DND-41 (cell line): Measurements from ENCODE around the gene BACE1.

ENCODE experiments used
- ATAC-seq: fragments of 200-7000 bp; cut with Tn5 transposase; 3 replicates; pipeline ENCODE4 v1.9.1; 2021; ENCODE audit warnings: low read depth; ENCODE audit not compliant: insufficient read depth
- DNase-seq: peaks from one replicate; pipeline ENCODE4 v3.0.0-alpha.2; 2020
- H2AFZ ChIP-seq: 2 replicates; pipeline ENCODE4 v1.6.0; 2012; ENCODE audit warnings: low read depth, low read length
- H3K27ac ChIP-seq: 2 replicates; pipeline ENCODE4 v1.5.1; 2012; ENCODE audit warnings: low read length, inconsistent platforms
- H3K27me3 ChIP-seq: fragments of 200-600 bp; sonication (generic); 2 replicates; pipeline ENCODE4 v1.6.0; 2012; ENCODE audit warnings: low read length, mild to moderate bottlenecking, inconsistent platforms; ENCODE audit not compliant: insufficient read depth, poor library complexity
- H3K36me3 ChIP-seq: 2 replicates; pipeline ENCODE4 v1.5.1; 2012; ENCODE audit warnings: low read length, inconsistent platforms; ENCODE audit not compliant: insufficient read depth
- H3K4me1 ChIP-seq: 2 replicates; pipeline ENCODE4 v1.5.1; 2012; ENCODE audit warnings: mild to moderate bottlenecking, low read length; ENCODE audit not compliant: insufficient read depth
- H3K4me2 ChIP-seq: 2 replicates; pipeline ENCODE4 v1.6.0; 2012; ENCODE audit warnings: mild to moderate bottlenecking, moderate library complexity, low read length, inconsistent platforms; ENCODE audit not compliant: insufficient read depth
- H3K4me3 ChIP-seq, 2 experiments: fragments of 200-600 bp in 1 of 2; shearing (Covaris generic) in 1 of 2; 2 replicates each; pipeline ENCODE4 v1.5.1; 2012 to 2016; ENCODE audit warnings: inconsistent platforms in 2 of 2, low read length in 2 of 2, mild to moderate bottlenecking in 2 of 2, low read depth in 1 of 2, moderate library complexity in 1 of 2
- H3K79me2 ChIP-seq: 2 replicates; pipeline ENCODE4 v1.6.0; 2012; ENCODE audit warnings: low read length, inconsistent platforms; ENCODE audit not compliant: insufficient read depth
- H3K9ac ChIP-seq: 2 replicates; pipeline ENCODE4 v1.6.0; 2012; ENCODE audit warnings: low read depth, mild to moderate bottlenecking, inconsistent platforms, low read length, moderate library complexity
- H3K9me3 ChIP-seq: 2 replicates; pipeline ENCODE4 v1.5.1; 2012; ENCODE audit warnings: low read length, moderate library complexity, mild to moderate bottlenecking, inconsistent platforms; ENCODE audit not compliant: insufficient read depth, severe bottlenecking
- H4K20me1 ChIP-seq: 2 replicates; pipeline ENCODE4 v1.6.0; 2012; ENCODE audit warnings: low read length; ENCODE audit not compliant: insufficient read depth
- EZH2 ChIP-seq: IDR thresholded peaks from 3 replicates; pipeline ENCODE4 v1.6.1; 2012; ENCODE audit warnings: borderline replicate concordance, low read depth, mild to moderate bottlenecking, moderate library complexity, low read length, inconsistent platforms; ENCODE audit not compliant: severe bottlenecking
- TF ChIP-seq, protein P1 (sequence below): IDR thresholded peaks from 2 replicates; pipeline ENCODE4 v1.5.1; 2012; ENCODE audit warnings: borderline replicate concordance, low read length, moderate library complexity, mild to moderate bottlenecking; ENCODE audit not compliant: poor library complexity, severe bottlenecking; ENCODE audit errors: extremely low read depth

The BACE1 gene

DNA sequence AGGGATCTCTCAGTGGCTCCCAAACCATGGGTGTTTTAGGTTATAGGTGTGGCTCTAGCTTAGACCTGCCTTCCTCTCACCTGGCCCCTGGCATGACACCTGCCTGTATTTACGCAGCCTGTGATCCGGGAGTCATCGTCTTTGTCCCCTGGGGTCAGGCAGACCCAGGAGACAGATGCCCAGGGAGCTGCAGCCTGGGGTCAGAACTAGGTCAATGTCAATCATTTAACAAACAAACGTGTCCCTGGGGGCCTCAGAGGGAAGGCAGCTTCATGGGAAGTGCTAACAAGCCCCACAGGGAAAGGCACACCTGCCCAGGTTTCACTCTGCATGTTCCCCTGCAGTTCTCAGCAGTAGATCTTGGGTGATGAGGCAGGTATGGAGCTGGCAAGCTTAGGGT, 13.0 kb downstream of the BACE1 start:
- no peak for TF ChIP-seq EZH2
- TF ChIP-seq, protein P1, sequence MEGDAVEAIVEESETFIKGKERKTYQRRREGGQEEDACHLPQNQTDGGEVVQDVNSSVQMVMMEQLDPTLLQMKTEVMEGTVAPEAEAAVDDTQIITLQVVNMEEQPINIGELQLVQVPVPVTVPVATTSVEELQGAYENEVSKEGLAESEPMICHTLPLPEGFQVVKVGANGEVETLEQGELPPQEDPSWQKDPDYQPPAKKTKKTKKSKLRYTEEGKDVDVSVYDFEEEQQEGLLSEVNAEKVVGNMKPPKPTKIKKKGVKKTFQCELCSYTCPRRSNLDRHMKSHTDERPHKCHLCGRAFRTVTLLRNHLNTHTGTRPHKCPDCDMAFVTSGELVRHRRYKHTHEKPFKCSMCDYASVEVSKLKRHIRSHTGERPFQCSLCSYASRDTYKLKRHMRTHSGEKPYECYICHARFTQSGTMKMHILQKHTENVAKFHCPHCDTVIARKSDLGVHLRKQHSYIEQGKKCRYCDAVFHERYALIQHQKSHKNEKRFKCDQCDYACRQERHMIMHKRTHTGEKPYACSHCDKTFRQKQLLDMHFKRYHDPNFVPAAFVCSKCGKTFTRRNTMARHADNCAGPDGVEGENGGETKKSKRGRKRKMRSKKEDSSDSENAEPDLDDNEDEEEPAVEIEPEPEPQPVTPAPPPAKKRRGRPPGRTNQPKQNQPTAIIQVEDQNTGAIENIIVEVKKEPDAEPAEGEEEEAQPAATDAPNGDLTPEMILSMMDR, result no peak
- no peaks in the 10 kb centered on the region; the same call in 1 of the 2 replicates for H4K20me1 ChIP-seq
- no peak for ATAC-seq
- H3K79me2 ChIP-seq, result no peaks in the 10 kb centered on the region
- H3K9ac ChIP-seq, result no peak overlapping the region
- H3K4me3 ChIP-seq, result no peak overlapping the region
- H3K36me3 ChIP-seq, result no peaks in the 10 kb centered on the region
- DNase-seq, result no peak
- no peak overlapping the region for H3K4me2 ChIP-seq
- H2AFZ ChIP-seq, result no peak overlapping the region
- no peak overlapping the region for H3K27ac ChIP-seq
- no peaks in the 10 kb centered on the region for H3K4me1 ChIP-seq
- H3K27me3 ChIP-seq, result no peaks in the 10 kb centered on the region
- no peaks in the 10 kb centered on the region for H3K9me3 ChIP-seq

DNA sequence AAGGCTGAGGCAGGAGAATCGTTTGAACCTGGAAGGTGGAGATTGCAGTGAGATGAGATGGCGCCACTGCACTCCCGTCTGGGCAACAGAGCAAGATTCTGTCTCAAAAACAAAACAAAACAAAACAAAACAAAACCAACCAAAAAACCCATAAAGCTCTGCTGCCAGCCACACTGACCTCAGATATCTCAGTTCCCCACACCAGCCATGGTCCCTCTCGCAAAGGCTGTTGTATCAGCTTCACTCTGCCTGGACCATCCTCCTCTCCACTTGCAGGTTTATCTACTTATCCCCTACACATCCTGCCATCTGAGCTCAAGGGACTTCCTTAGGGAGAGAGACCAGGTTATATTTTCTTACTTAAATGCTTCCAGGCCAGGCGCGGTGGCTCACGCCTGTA, 13.8 kb downstream of the BACE1 start:
- no peaks in the 10 kb centered on the region; the same call in 1 of the 2 replicates for H4K20me1 ChIP-seq
- no peak overlapping the region for H3K27ac ChIP-seq
- H2AFZ ChIP-seq, result no peak overlapping the region
- no peaks in the 10 kb centered on the region for H3K4me1 ChIP-seq
- no peaks in the 10 kb centered on the region for H3K79me2 ChIP-seq
- ATAC-seq, result no peak
- no peak for TF ChIP-seq EZH2
- TF ChIP-seq, protein P1, result no peak
- no peaks in the 10 kb centered on the region for H3K9me3 ChIP-seq
- H3K36me3 ChIP-seq, result no peaks in the 10 kb centered on the region
- H3K9ac ChIP-seq, result no peak overlapping the region
- H3K4me2 ChIP-seq, result no peak overlapping the region
- no peak for DNase-seq
- H3K4me3 ChIP-seq, result no peak overlapping the region
- H3K27me3 ChIP-seq, result no peaks in the 10 kb centered on the region

DNA sequence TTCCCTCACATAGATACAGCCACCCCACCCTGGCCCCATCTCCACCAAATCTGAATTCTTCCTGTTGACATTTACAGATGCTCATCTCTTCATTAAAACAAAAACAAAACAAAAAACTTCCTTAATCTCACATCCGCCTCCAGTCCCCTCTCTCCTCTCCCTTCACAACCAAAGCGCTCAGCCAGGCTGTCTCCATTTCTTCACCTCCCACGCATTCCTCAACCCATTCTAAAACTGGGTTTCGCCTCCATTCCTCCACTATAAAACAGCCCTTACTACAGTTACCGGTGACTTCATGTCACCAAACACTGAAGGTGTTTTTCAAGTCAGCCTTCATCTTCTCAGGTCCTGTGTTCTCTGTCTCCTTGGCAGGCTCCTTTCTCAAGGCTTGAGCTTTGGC, 15.3 kb downstream of the BACE1 start:
- no peak for ATAC-seq
- no peak for TF ChIP-seq EZH2
- TF ChIP-seq, protein P1, result no peak
- Histone ChIP-seq H3K27me3 (no peaks in the 10 kb centered on the region), H3K4me3 (no peak overlapping the region), H2AFZ (no peak overlapping the region), H4K20me1 (no peaks in the 10 kb centered on the region; the same call in 1 of the 2 replicates), H3K4me1 (no peaks in the 10 kb centered on the region), H3K9me3 (no peaks in the 10 kb centered on the region), H3K4me2 (no peak overlapping the region), H3K9ac (no peak overlapping the region), H3K27ac (no peak overlapping the region), H3K79me2 (no peaks in the 10 kb centered on the region), H3K36me3 (no peaks in the 10 kb centered on the region)
- DNase-seq, result no peak

DNA sequence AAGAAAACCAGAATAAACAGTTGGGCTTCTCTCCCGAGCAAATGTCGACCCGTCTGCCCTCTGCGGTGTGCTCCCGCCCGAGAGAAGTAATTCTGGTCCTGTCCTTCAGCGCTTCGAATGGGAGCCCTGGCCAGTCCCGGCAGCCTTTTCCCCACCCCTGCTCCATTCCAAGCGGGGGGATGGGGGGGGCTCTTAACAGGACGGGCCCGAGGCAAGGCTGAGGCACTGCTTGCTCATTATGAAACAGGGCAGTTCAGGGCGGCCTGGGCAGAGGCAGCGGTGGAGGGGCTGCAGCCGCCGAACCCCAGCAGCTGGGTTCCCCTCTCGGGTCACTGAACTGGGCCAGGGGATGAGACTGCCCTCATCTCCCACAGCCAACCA, 15.8 kb downstream of the BACE1 start:
- no peaks in the 10 kb centered on the region for H3K36me3 ChIP-seq
- no peak overlapping the region for H3K4me3 ChIP-seq
- no peak for DNase-seq
- TF ChIP-seq, protein P1, result no peak
- H4K20me1 ChIP-seq, result no peaks in the 10 kb centered on the region; the same call in 1 of the 2 replicates
- H3K9ac ChIP-seq, result no peak overlapping the region
- H3K4me2 ChIP-seq, result no peak overlapping the region
- H3K27me3 ChIP-seq, result no peaks in the 10 kb centered on the region
- H3K9me3 ChIP-seq, result no peaks in the 10 kb centered on the region
- H3K79me2 ChIP-seq, result no peaks in the 10 kb centered on the region
- no peak overlapping the region for H3K27ac ChIP-seq
- ATAC-seq, result no peak
- no peaks in the 10 kb centered on the region for H3K4me1 ChIP-seq
- no peak overlapping the region for H2AFZ ChIP-seq
